AG09319 (cell line): ENCODE results near the gene PDE7B.

Experiments
- DNase-seq: peaks from one replicate; pipeline ENCODE4 v3.0.0-alpha.2; 2010; ENCODE audit warnings: low read depth; ENCODE audit errors: extremely low read depth
- CTCF ChIP-seq: IDR thresholded peaks from 2 replicates; pipeline ENCODE4 v1.5.1; 2011; ENCODE audit warnings: low read depth, mild to moderate bottlenecking, inconsistent platforms, low read length, moderate library complexity

The PDE7B gene

GRCh38 chr6:135901774-135902524 is 50.4 kb downstream of the PDE7B start:
- DNase-seq: peak; percentile 65
- TF ChIP-seq CTCF: no peak

- TF ChIP-seq CTCF: no peak
- DNase-seq: no peak
These were observed 51.3 kb downstream of the PDE7B start for GRCh38 chr6:135902756-135903331.

- no peak for TF ChIP-seq CTCF
These were observed 53.2 kb downstream of the PDE7B start for GRCh38 chr6:135904666-135905065.

GRCh38 chr6:135905604-135906300 is 54.3 kb downstream of the PDE7B start:
- TF ChIP-seq CTCF: no peak
- DNase-seq: no peak

More at GRCh38 chr6:135904666-135905065, 53.2 kb downstream of the PDE7B start:
- no peak for DNase-seq

GRCh38 chr6:135906542-135906941 is 55.0 kb downstream of the PDE7B start:
- DNase-seq: no peak
- TF ChIP-seq CTCF: no peak

- no peak for TF ChIP-seq CTCF
- DNase-seq: no peak
These were observed 55.5 kb downstream of the PDE7B start for GRCh38 chr6:135906972-135907465.
